Inflammatory macrophage treated with lipopolysaccharide for 4 hours (primary cell): ENCODE results near the gene STIM2.
"Not testable (repeated sequence)": the region's sequence is repeated elsewhere in the genome, so short reads cannot be mapped to it uniquely, and the experiment has no call there.

Experiments
- DNase-seq: peaks from one replicate; pipeline ENCODE4 v3.0.0-alpha.2; 2020

Gene STIM2

GRCh38 chr4:27005905-27006590 is 145.4 kb downstream of the STIM2 start:
- DNase-seq: no peak

GRCh38 chr4:27006646-27007045 is 146.0 kb downstream of the STIM2 start:
- DNase-seq: no peak

- no peak for DNase-seq
Measured at GRCh38 chr4:27007507-27007906, 146.9 kb downstream of the STIM2 start.

- no peak for DNase-seq
Measured at GRCh38 chr4:27008679-27009078, 148.0 kb downstream of the STIM2 start.

GRCh38 chr4:27009539-27009938 is 148.9 kb downstream of the STIM2 start:
- DNase-seq: no peak

- DNase-seq: peak; percentile 58
Measured at GRCh38 chr4:27010334-27010940, 149.8 kb downstream of the STIM2 start.

GRCh38 chr4:27011401-27011800 is 150.8 kb downstream of the STIM2 start:
- no peak for DNase-seq

GRCh38 chr4:27013012-27013411 is 152.4 kb downstream of the STIM2 start:
- DNase-seq: no peak

GRCh38 chr4:27016551-27016950 is 155.9 kb downstream of the STIM2 start:
- DNase-seq: no peak

- no peak for DNase-seq
Measured at GRCh38 chr4:27017623-27018022, 157.0 kb downstream of the STIM2 start.

GRCh38 chr4:27018076-27018475 is 157.4 kb downstream of the STIM2 start:
- DNase-seq: no peak

GRCh38 chr4:27018910-27019309 is 158.3 kb downstream of the STIM2 start:
- DNase-seq: no peak

- DNase-seq: no peak
Measured at GRCh38 chr4:27019766-27020165, 159.1 kb downstream of the STIM2 start.

GRCh38 chr4:27020203-27020602 is 159.6 kb downstream of the STIM2 start:
- DNase-seq: no peak

GRCh38 chr4:27020603-27021002 is 160.0 kb downstream of the STIM2 start:
- DNase-seq: no peak

- no peak for DNase-seq
Measured at GRCh38 chr4:27022963-27023362, 162.3 kb downstream of the STIM2 start.

GRCh38 chr4:27023366-27023765 is 162.7 kb downstream of the STIM2 start:
- DNase-seq: no peak

- DNase-seq: no peak
Measured at GRCh38 chr4:27024805-27025204, 164.2 kb downstream of the STIM2 start.

- DNase-seq: no peak
Measured at GRCh38 chr4:27027428-27027827, 166.8 kb downstream of the STIM2 start.

GRCh38 chr4:27035127-27035526 is 174.5 kb downstream of the STIM2 start:
- not testable (repeated sequence) for DNase-seq

GRCh38 chr4:27040356-27040755 is 179.7 kb downstream of the STIM2 start:
- peak; percentile 35 for DNase-seq

- no peak for DNase-seq
Measured at GRCh38 chr4:27042411-27042810, 181.8 kb downstream of the STIM2 start.

- DNase-seq: no peak
Measured at GRCh38 chr4:27043200-27043599, 182.6 kb downstream of the STIM2 start.

GRCh38 chr4:27046851-27047250 is 186.2 kb downstream of the STIM2 start:
- no peak for DNase-seq
